K562 (cell line): ENCODE results near the gene MT1A. TPM values are rescaled to one million over a fixed set of nuclear protein-coding genes. Genes with fewer than 3 reads are reported as not detected.

ENCODE experiments used
- FOXA3 ChIP-seq, 2 experiments: fragments of 450-650 bp in 1 of 2; sonication (generic) in 1 of 2; formaldehyde crosslinking; IDR thresholded peaks in 1 of 2; conservative IDR thresholded peaks in 1 of 2; 2 replicates each; pipeline versions ENCODE4 v1.4.0 to v1.8.0; 2020 to 2022; ENCODE audit warnings: mild to moderate bottlenecking in 2 of 2, missing genetic modification reagents in 1 of 2
- NFATC3 ChIP-seq: fragments of 450-650 bp; IDR thresholded peaks from 2 replicates; pipeline ENCODE4 v1.6.1; 2017; ENCODE audit warnings: mild to moderate bottlenecking
- NKRF ChIP-seq: fragments of 450-650 bp; IDR thresholded peaks from 2 replicates; pipeline ENCODE4 v1.6.1; 2016; ENCODE audit warnings: borderline replicate concordance
- PHB2 ChIP-seq: fragments of 450-650 bp; IDR thresholded peaks from 2 replicates; pipeline ENCODE4 v1.6.1; 2017; ENCODE audit warnings: low read depth
- PTBP1 ChIP-seq: fragments of 200-400 bp; formaldehyde crosslinking; IDR thresholded peaks from 2 replicates; pipeline ENCODE4 v1.6.1; 2017; ENCODE audit warnings: low read depth, low read length
- RBM39 ChIP-seq: fragments of 200-400 bp; formaldehyde crosslinking; optimal IDR thresholded peaks from 2 replicates; pipeline ENCODE3; 2018; ENCODE audit warnings: low read depth, low read length
- SIRT6 ChIP-seq: IDR thresholded peaks from one replicate; pipeline ENCODE4 v1.6.1; 2012; ENCODE audit warnings: low read depth, mild to moderate bottlenecking, control low read depth, inconsistent platforms, low read length, moderate library complexity
- USF2 ChIP-seq: sonication (generic); formaldehyde crosslinking; IDR thresholded peaks from 2 replicates; pipeline ENCODE4 v1.5.0; 2020; ENCODE audit warnings: missing genetic modification reagents
- ZBTB8A ChIP-seq: fragments of 450-650 bp; IDR thresholded peaks from 2 replicates; pipeline ENCODE4 v1.6.1; 2018; ENCODE audit warnings: mild to moderate bottlenecking, moderate library complexity; ENCODE audit not compliant: partially characterized antibody
- polyA plus RNA-seq, 8 experiments: library from polyadenylated mRNA; depleted of rRNA in 4 of 8; stranded (reverse) in 5 of 8; unstranded in 3 of 8; fragments of >200 nt; fragmentation: Nextera tagmentation in 2 of 8; fragmentation: Illumina TruSeq in 1 of 8; extraction: Ambion mirVana in 2 of 8; extraction: Trizol in 1 of 8; gene quantifications; 2 replicates each; pipeline versions ENCODE4 v1.2.1 to v1.2.3, GENCODE V29; 2011 to 2014; ENCODE audit warnings: inconsistent platforms in 1 of 8, missing spikeins in 1 of 8
- total RNA-seq, 7 experiments: library from RNA; depleted of rRNA in 6 of 7; stranded (reverse); fragments of >200 nt in 6 of 7; fragmentation: Illumina TruSeq in 2 of 7; extraction: Trizol in 2 of 7; gene quantifications; 2 replicates each; pipeline versions ENCODE4 v1.2.1 to v1.2.3, GENCODE V29; 2011 to 2021; ENCODE audit warnings: low replicate concordance in 1 of 7

MT1A gene
- total and polyA plus RNA-seq, 9 of the 15 experiments (the other 6 are each of a cell fraction or from before 2014, with no cell fraction given): 0.23 TPM; not detected in 8

- no peak for TF ChIP-seq NFATC3
- no peak for TF ChIP-seq ZBTB8A
- no peak for TF ChIP-seq RBM39
- no peak for TF ChIP-seq FOXA3 (CRISPR knock-in tag; conservative IDR thresholded peaks at IDR 0.05 in 1 of 2, IDR thresholded peaks at IDR 0.05 in 1 of 2)
- no peak for TF ChIP-seq USF2 (CRISPR knock-in tag)
- TF ChIP-seq PTBP1: no peak
- no peak for TF ChIP-seq SIRT6
- TF ChIP-seq NKRF: no peak
- TF ChIP-seq PHB2: no peak
Measured at GRCh38 chr16:56682703-56683397, 44.4 kb downstream of the MT1A start (continued).
